Neural cell (in vitro differentiated cells): ENCODE data around the gene PTPRK. TPM values are rescaled to one million over a fixed set of nuclear protein-coding genes. Genes with fewer than 3 reads are reported as not detected.

Experiments used
- H2AFZ ChIP-seq: fragments of 200-600, 300-800 bp; sonication (generic), shearing (Covaris generic); 2 replicates; pipeline ENCODE4 v1.6.0; 2014; ENCODE audit warnings: low read depth, mild to moderate bottlenecking, antibody characterized with exemption, low read length, moderate library complexity
- H3F3A ChIP-seq: fragments of 200-600 bp; shearing (Covaris generic); 2 replicates; pipeline ENCODE4 v1.6.1; 2016; ENCODE audit warnings: mild to moderate bottlenecking, moderate library complexity, mixed read lengths, antibody characterized with exemption, low read length; ENCODE audit not compliant: insufficient read depth, poor library complexity, severe bottlenecking
- H3K27ac ChIP-seq: fragments of 200-600, 300-800 bp; sonication (generic), shearing (Covaris generic); 2 replicates; pipeline ENCODE4 v1.5.1; 2014; ENCODE audit warnings: mild to moderate bottlenecking, low read length, moderate library complexity
- H3K27me3 ChIP-seq: fragments of 300-800, 200-600 bp; sonication (generic), shearing (Covaris generic); 2 replicates; pipeline ENCODE4 v1.6.0; 2014; ENCODE audit warnings: mild to moderate bottlenecking, low read depth, low read length, moderate library complexity; ENCODE audit not compliant: insufficient read depth
- H3K36me3 ChIP-seq: fragments of 300-800, 200-600 bp; sonication (generic), shearing (Covaris generic); 2 replicates; pipeline ENCODE4 v1.5.1; 2014; ENCODE audit warnings: mild to moderate bottlenecking, antibody characterized with exemption, low read length, moderate library complexity; ENCODE audit not compliant: insufficient read depth
- H3K4me2 ChIP-seq: fragments of 300-800, 200-600 bp; sonication (generic), shearing (Covaris generic); 2 replicates; pipeline ENCODE4 v1.6.0; 2014; ENCODE audit warnings: mild to moderate bottlenecking, low read length
- H3K4me3 ChIP-seq: fragments of 300-800, 200-600 bp; sonication (generic), shearing (Covaris generic); 2 replicates; pipeline ENCODE4 v1.5.1; 2014; ENCODE audit warnings: mild to moderate bottlenecking, low read length, moderate library complexity
- H3K79me2 ChIP-seq: fragments of 200-600 bp; shearing (Covaris generic); replicated peaks from 2 replicates; pipeline ENCODE4 v1.6.0; 2014; ENCODE audit warnings: mild to moderate bottlenecking, low read length, moderate library complexity; ENCODE audit not compliant: insufficient read depth
- H3K9ac ChIP-seq: fragments of 300-800, 200-600 bp; sonication (generic), shearing (Covaris generic); 2 replicates; pipeline ENCODE4 v1.6.1; 2016; ENCODE audit warnings: mild to moderate bottlenecking, low read length, mixed read lengths
- H3K9me2 ChIP-seq: fragments of 200-600 bp; shearing (Covaris generic); 2 replicates; pipeline ENCODE4 v1.6.1; 2016; ENCODE audit warnings: mild to moderate bottlenecking, low read length, mixed read lengths; ENCODE audit not compliant: insufficient read depth
- H3K9me3 ChIP-seq: fragments of 200-600, 300-800 bp; sonication (generic), shearing (Covaris generic); 2 replicates; pipeline ENCODE4 v1.6.1; 2016; ENCODE audit warnings: mild to moderate bottlenecking, mixed run types, low read length, moderate library complexity, mixed read lengths
- H4K20me1 ChIP-seq: fragments of 200-600 bp; shearing (Covaris generic); 2 replicates; pipeline ENCODE4 v1.6.1; 2016; ENCODE audit warnings: mild to moderate bottlenecking, mixed run types; ENCODE audit not compliant: insufficient read depth
- EP300 ChIP-seq: fragments of 450-650 bp; conservative IDR thresholded peaks from 2 replicates; pipeline ENCODE4 v1.6.1; 2014; ENCODE audit warnings: antibody characterized with exemption, mild to moderate bottlenecking, moderate library complexity; ENCODE audit not compliant: poor library complexity, severe bottlenecking
- EZH2 ChIP-seq: fragments of 200-600, 300-800 bp; shearing (Covaris generic), sonication (generic); IDR thresholded peaks from 2 replicates; pipeline ENCODE4 v1.6.1; 2014; ENCODE audit warnings: antibody characterized with exemption, low read length, borderline replicate concordance, mild to moderate bottlenecking; ENCODE audit not compliant: insufficient read depth, poor library complexity, severe bottlenecking
- MXI1 ChIP-seq: fragments of 450-650 bp; conservative IDR thresholded peaks from 2 replicates; pipeline ENCODE4 v1.6.1; 2014; ENCODE audit warnings: antibody characterized with exemption, mild to moderate bottlenecking; ENCODE audit not compliant: poor library complexity, severe bottlenecking
- POLR2AphosphoS5 ChIP-seq: IDR thresholded peaks from 2 replicates; pipeline ENCODE4 v1.6.1; 2012
- RAD21 ChIP-seq: fragments of 450-650 bp; conservative IDR thresholded peaks from 2 replicates; pipeline ENCODE4 v1.6.1; 2014; ENCODE audit warnings: antibody characterized with exemption, mild to moderate bottlenecking, moderate library complexity
- REST ChIP-seq: IDR thresholded peaks from 2 replicates; pipeline ENCODE4 v1.6.1; 2012; ENCODE audit warnings: borderline replicate concordance
- SMC3 ChIP-seq: fragments of 450-650 bp; conservative IDR thresholded peaks from 2 replicates; pipeline ENCODE4 v1.6.1; 2014; ENCODE audit warnings: antibody characterized with exemption, mild to moderate bottlenecking, moderate library complexity; ENCODE audit not compliant: poor library complexity
- TAF1 ChIP-seq: IDR thresholded peaks from 2 replicates; pipeline ENCODE4 v1.6.1; 2012; ENCODE audit warnings: low read depth
- polyA plus RNA-seq: library from polyadenylated mRNA; depleted of rRNA; stranded (reverse); fragments of >200 nt; gene quantifications from 2 replicates; pipeline ENCODE4 v1.2.3, GENCODE V29; 2014
- TF ChIP-seq, protein P1 (sequence below): fragments of 450-650 bp; IDR thresholded peaks from 2 replicates; pipeline ENCODE4 v1.5.1; 2014; ENCODE audit warnings: antibody characterized with exemption, mild to moderate bottlenecking, moderate library complexity; ENCODE audit not compliant: poor library complexity, severe bottlenecking

Gene PTPRK
- polyA plus RNA-seq, 1 donor from 2014 or later: 10.4 TPM

DNA sequence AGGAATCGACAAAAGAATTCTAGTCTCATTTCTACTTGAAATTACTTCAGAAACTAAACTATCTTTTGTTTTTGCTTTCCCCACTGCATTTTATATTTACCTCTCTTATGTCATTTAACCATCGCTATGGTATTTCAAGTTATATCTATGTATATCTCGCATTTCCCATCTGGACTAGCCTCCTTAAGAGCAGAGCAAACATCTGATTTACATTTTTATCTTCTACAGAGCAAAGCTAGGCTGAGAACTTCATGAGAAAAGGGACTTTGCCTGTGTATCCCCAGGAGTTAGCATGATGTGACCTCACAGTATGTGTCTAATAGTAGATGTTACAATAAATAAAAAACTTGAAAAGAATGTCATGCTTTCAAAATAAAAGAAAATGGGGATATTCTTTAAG, 201.2 kb downstream of the PTPRK start:
- H3K27ac ChIP-seq: no peak overlapping the region
- TF ChIP-seq, protein P1, sequence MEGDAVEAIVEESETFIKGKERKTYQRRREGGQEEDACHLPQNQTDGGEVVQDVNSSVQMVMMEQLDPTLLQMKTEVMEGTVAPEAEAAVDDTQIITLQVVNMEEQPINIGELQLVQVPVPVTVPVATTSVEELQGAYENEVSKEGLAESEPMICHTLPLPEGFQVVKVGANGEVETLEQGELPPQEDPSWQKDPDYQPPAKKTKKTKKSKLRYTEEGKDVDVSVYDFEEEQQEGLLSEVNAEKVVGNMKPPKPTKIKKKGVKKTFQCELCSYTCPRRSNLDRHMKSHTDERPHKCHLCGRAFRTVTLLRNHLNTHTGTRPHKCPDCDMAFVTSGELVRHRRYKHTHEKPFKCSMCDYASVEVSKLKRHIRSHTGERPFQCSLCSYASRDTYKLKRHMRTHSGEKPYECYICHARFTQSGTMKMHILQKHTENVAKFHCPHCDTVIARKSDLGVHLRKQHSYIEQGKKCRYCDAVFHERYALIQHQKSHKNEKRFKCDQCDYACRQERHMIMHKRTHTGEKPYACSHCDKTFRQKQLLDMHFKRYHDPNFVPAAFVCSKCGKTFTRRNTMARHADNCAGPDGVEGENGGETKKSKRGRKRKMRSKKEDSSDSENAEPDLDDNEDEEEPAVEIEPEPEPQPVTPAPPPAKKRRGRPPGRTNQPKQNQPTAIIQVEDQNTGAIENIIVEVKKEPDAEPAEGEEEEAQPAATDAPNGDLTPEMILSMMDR: no peak
- TF ChIP-seq EZH2 (no peak), RAD21 (no peak), POLR2AphosphoS5 (no peak), REST (no peak), MXI1 (no peak), SMC3 (no peak), EP300 (no peak), TAF1 (no peak)
- H3F3A ChIP-seq: no peaks in the 10 kb centered on the region
- H4K20me1 ChIP-seq: no peaks in the 10 kb centered on the region
- H3K4me2 ChIP-seq: no peak overlapping the region
- H3K9ac ChIP-seq: no peak overlapping the region
- no peaks in the 10 kb centered on the region for H3K36me3 ChIP-seq
- H3K4me3 ChIP-seq: no peak overlapping the region
- H3K9me3 ChIP-seq: no peaks in the 10 kb centered on the region
- H2AFZ ChIP-seq: no peak overlapping the region
- no peaks in the 10 kb centered on the region for H3K27me3 ChIP-seq
- H3K9me2 ChIP-seq: no peaks in the 10 kb centered on the region
- no peaks in the 10 kb centered on the region for H3K79me2 ChIP-seq

GRCh38 chr6:128316258-128316929, 204.0 kb downstream of the PTPRK start:
- H3K4me3 ChIP-seq: no peak overlapping the region
- H3F3A ChIP-seq: no peaks in the 10 kb centered on the region
- no peak overlapping the region for H3K4me2 ChIP-seq
- no peaks in the 10 kb centered on the region for H3K36me3 ChIP-seq
- H2AFZ ChIP-seq: no peak overlapping the region
- no peak overlapping the region for H3K9ac ChIP-seq
- H3K9me2 ChIP-seq: no peaks in the 10 kb centered on the region
- H3K27ac ChIP-seq: no peak overlapping the region
- no peaks in the 10 kb centered on the region for H4K20me1 ChIP-seq
- H3K79me2 ChIP-seq: no peaks in the 10 kb centered on the region
- H3K9me3 ChIP-seq: no peaks in the 10 kb centered on the region
- TF ChIP-seq SMC3: no peak
- TF ChIP-seq TAF1: no peak
- no peaks in the 10 kb centered on the region for H3K27me3 ChIP-seq
